OCI-LY1 (cell line): ENCODE results near the gene MAP3K9.

Experiments used
- EZH2 ChIP-seq: fragments of 200-600 bp; sonication (generic), shearing (Covaris generic); IDR thresholded peaks from 2 replicates; pipeline ENCODE4 v1.8.0; 2017; ENCODE audit warnings: borderline replicate concordance, mixed run types, mild to moderate bottlenecking, antibody characterized with exemption, low read length, moderate library complexity, mixed read lengths
- TF ChIP-seq, protein P1 (sequence below): fragments of 200-600 bp; sonication (generic), shearing (Covaris generic); IDR thresholded peaks from 2 replicates; pipeline ENCODE4 v1.5.1; 2017; ENCODE audit warnings: mild to moderate bottlenecking, antibody characterized with exemption, low read length, moderate library complexity, mixed read lengths

DNA sequence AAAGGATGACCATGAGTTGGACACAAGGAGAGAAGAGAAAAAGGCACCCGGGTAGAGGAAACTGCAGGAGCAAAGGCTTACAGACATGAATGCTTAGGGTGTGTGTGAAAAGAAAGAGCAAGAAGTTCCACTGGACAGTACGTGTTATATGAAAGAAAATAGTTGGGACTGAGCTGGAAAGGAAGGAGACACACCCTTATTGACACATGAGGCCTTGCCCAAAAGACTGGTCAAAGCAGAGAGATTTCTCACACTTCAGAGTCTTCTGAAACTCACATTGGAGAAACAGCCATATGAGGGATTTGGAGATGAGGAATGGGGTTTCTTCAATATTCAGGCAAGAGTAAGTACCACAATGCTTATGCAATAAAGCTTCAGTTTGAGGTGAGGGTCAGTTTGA, 111.6 kb downstream of the MAP3K9 start:
- TF ChIP-seq, protein P1, sequence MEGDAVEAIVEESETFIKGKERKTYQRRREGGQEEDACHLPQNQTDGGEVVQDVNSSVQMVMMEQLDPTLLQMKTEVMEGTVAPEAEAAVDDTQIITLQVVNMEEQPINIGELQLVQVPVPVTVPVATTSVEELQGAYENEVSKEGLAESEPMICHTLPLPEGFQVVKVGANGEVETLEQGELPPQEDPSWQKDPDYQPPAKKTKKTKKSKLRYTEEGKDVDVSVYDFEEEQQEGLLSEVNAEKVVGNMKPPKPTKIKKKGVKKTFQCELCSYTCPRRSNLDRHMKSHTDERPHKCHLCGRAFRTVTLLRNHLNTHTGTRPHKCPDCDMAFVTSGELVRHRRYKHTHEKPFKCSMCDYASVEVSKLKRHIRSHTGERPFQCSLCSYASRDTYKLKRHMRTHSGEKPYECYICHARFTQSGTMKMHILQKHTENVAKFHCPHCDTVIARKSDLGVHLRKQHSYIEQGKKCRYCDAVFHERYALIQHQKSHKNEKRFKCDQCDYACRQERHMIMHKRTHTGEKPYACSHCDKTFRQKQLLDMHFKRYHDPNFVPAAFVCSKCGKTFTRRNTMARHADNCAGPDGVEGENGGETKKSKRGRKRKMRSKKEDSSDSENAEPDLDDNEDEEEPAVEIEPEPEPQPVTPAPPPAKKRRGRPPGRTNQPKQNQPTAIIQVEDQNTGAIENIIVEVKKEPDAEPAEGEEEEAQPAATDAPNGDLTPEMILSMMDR = no peak
- no peak for TF ChIP-seq EZH2
